Progenitor cell of endocrine pancreas (in vitro differentiated cells): ENCODE data around the gene BBLN. TPM values are rescaled to one million over a fixed set of nuclear protein-coding genes. Genes with fewer than 3 reads are reported as not detected.

ENCODE experiments used
- DNase-seq: peaks from one replicate; pipeline ENCODE4 v3.0.0; 2021; ENCODE audit warnings: low spot score; ENCODE audit not compliant: unreplicated experiment
- H3K27ac Mint-ChIP-seq: 2 replicates; pipeline ENCODE4 v1.8.0; 2021; ENCODE audit warnings: mild to moderate bottlenecking, moderate library complexity, mixed read lengths
- H3K27me3 Mint-ChIP-seq: 2 replicates; pipeline ENCODE4 v1.8.0; 2021; ENCODE audit warnings: mixed read lengths
- H3K36me3 Mint-ChIP-seq: 2 replicates; pipeline ENCODE4 v1.8.0; 2022; ENCODE audit warnings: mixed read lengths; ENCODE audit not compliant: insufficient read depth
- H3K4me1 Mint-ChIP-seq: 2 replicates; pipeline ENCODE4 v1.8.0; 2021; ENCODE audit warnings: low read depth, mixed read lengths
- H3K4me3 Mint-ChIP-seq: 2 replicates; pipeline ENCODE4 v1.8.0; 2021; ENCODE audit warnings: low read depth, mild to moderate bottlenecking, moderate library complexity, mixed read lengths
- H3K9me3 Mint-ChIP-seq: 2 replicates; pipeline ENCODE4 v1.8.0; 2021; ENCODE audit warnings: low read depth, mixed read lengths
- total RNA-seq: library from RNA; stranded (reverse); gene quantifications from 2 replicates; pipeline ENCODE4 v1.2.1, GENCODE V29; 2021
- TF ChIP-seq, protein P1 (sequence below): fragments of 200-600 bp; sonication (generic); IDR thresholded peaks from one replicate; pipeline ENCODE4 v1.5.0; 2021; ENCODE audit warnings: antibody characterized with exemption, mild to moderate bottlenecking; ENCODE audit not compliant: unreplicated experiment

Gene BBLN
- total RNA-seq, 1 donor from 2014 or later = 57.3 TPM

DNA sequence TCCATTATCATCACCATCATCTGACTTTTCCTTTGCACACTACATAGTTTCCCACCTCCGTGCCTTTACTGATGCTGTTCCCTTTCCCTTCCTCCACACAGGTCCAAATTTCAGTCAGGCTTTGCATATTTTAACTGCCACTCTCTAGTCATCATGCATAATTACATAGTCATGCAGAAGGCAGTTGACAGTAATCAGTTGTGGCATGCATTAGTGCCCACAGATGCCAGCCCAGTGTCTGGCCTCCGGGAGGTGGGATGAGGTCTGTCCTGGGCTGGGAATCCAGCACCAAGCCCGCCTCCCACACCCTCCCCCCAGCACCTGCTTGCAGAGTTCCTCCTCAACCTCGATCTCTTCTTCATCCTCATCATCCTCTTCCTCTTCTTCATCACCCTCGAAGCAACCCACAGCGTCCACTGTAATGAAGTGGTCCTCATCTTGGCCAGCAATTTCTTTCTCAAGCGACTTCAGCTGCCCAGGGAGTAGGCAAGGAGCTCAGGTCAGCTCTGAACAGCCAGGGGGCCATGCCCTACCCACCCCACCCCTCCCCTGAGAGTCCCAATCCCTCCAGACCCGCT is 8.8 kb downstream of the BBLN start:
- no peak overlapping the region for H3K4me3 Mint-ChIP-seq
- H3K36me3 Mint-ChIP-seq = peaks cover 13% of the 10 kb centered on the region
- no peaks in the 10 kb centered on the region for H3K4me1 Mint-ChIP-seq
- H3K27ac Mint-ChIP-seq = no peak overlapping the region
- no peaks in the 10 kb centered on the region for H3K9me3 Mint-ChIP-seq
- DNase-seq = no peak
- TF ChIP-seq, protein P1, sequence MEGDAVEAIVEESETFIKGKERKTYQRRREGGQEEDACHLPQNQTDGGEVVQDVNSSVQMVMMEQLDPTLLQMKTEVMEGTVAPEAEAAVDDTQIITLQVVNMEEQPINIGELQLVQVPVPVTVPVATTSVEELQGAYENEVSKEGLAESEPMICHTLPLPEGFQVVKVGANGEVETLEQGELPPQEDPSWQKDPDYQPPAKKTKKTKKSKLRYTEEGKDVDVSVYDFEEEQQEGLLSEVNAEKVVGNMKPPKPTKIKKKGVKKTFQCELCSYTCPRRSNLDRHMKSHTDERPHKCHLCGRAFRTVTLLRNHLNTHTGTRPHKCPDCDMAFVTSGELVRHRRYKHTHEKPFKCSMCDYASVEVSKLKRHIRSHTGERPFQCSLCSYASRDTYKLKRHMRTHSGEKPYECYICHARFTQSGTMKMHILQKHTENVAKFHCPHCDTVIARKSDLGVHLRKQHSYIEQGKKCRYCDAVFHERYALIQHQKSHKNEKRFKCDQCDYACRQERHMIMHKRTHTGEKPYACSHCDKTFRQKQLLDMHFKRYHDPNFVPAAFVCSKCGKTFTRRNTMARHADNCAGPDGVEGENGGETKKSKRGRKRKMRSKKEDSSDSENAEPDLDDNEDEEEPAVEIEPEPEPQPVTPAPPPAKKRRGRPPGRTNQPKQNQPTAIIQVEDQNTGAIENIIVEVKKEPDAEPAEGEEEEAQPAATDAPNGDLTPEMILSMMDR = no peak
- H3K27me3 Mint-ChIP-seq = no peaks in the 10 kb centered on the region

DNA sequence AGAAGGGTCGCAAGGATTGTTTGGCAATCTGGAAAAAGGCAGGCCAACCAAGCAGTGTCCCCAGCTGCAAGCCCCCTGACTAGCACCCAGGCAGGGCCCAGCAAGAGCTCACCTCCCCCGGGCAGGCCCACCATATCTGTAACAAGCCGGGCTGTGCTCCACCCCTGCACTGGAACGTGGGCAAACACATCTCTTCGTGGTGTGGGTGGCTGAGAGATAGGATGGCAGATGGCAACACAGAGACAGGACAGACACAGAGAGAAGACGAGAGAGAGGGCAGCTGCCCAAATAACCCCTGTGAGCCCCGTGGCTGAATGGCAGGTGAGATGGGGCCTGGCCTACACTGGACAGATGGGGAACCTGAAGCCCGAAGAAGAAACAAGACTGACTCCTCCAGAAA is 9.4 kb downstream of the BBLN start:
- TF ChIP-seq, protein P1 = no peak
- H3K36me3 Mint-ChIP-seq = peaks cover 13% of the 10 kb centered on the region
- no peaks in the 10 kb centered on the region for H3K27me3 Mint-ChIP-seq
- H3K4me3 Mint-ChIP-seq = no peak overlapping the region
- H3K27ac Mint-ChIP-seq = peak overlapping the region; percentile 77
- H3K9me3 Mint-ChIP-seq = no peaks in the 10 kb centered on the region
- H3K4me1 Mint-ChIP-seq = no peaks in the 10 kb centered on the region
- DNase-seq = no peak

DNA sequence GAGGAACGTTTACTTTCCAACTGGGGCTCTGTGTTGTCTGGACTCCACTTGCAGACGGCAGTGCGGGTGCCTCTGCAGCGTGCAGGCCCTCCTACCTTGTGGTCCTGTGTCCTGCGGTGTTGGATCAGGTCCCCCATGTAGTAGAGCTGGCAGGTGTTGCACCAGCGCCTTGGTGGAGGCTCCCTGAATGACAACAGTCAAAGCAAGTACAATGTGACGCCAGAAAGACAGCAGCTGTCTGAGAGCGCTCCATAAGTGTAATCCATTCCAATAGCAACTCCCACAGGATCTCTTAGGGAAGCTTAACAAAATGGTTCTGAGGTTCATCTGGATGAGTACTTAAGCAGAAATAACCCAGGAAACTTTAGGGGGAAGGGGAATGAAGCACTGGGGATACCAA is 9.9 kb downstream of the BBLN start:
- H3K9me3 Mint-ChIP-seq = no peaks in the 10 kb centered on the region
- H3K4me3 Mint-ChIP-seq = no peak overlapping the region
- TF ChIP-seq, protein P1 = no peak
- no peak for DNase-seq
- peaks cover 15% of the 10 kb centered on the region for H3K36me3 Mint-ChIP-seq
- H3K27ac Mint-ChIP-seq = no peak overlapping the region
- no peaks in the 10 kb centered on the region for H3K4me1 Mint-ChIP-seq
- no peaks in the 10 kb centered on the region for H3K27me3 Mint-ChIP-seq

DNA sequence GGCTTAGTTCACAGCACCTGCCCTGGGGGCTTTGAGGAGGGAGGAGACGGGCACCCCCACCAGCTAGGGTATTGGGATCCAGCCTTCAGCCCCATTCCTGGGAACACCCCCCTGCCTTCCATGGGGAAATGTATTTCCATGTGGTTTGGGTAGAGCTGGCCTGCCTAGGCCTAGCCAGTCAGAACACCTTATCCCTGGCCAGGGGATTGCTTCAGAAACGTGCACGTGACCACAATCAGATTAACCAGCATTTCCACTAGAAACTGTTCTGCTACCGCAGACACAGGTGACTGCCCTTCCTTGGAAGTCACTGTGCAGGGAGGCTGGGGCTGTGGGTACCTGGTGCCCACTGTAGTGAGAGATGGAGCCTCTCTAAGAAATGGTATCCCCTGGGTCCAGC is 14.0 kb downstream of the BBLN start:
- TF ChIP-seq, protein P1 = no peak
- no peaks in the 10 kb centered on the region for H3K27me3 Mint-ChIP-seq
- H3K27ac Mint-ChIP-seq = no peak overlapping the region
- H3K36me3 Mint-ChIP-seq = peaks cover 16% of the 10 kb centered on the region
- no peak for DNase-seq
- no peak overlapping the region for H3K4me3 Mint-ChIP-seq
- H3K9me3 Mint-ChIP-seq = no peaks in the 10 kb centered on the region
- H3K4me1 Mint-ChIP-seq = no peaks in the 10 kb centered on the region

DNA sequence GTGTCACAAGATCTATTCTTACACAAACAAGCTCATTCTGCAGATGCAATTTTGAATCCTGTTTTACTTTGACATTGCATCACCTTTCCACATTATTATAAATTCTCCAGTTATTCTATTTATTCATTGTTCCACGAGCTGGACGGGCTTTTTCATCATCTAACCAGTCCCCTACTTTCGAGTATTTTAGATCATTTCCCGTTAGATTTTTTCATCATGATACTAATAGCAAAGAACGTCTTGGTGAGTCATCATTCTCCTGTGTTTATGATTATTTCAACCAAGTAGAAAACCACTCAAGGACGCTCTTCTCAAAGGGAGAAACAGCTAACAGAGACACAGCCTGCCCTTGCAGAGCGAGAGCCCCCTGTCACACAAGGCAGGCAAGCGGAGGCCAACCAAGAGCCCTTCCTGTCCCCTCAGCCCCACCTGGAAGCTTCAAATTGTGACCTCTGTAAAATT is 15.1 kb downstream of the BBLN start:
- H3K27ac Mint-ChIP-seq = no peak overlapping the region
- H3K36me3 Mint-ChIP-seq = peaks cover 25% of the 10 kb centered on the region
- H3K9me3 Mint-ChIP-seq = no peaks in the 10 kb centered on the region
- H3K27me3 Mint-ChIP-seq = no peaks in the 10 kb centered on the region
- no peaks in the 10 kb centered on the region for H3K4me1 Mint-ChIP-seq
- DNase-seq = no peak
- no peak overlapping the region for H3K4me3 Mint-ChIP-seq
- TF ChIP-seq, protein P1 = no peak
